ENCODE measurements around the gene PRKCE.
"Not testable (repeated sequence)": the region's sequence is repeated elsewhere in the genome, so short reads cannot be mapped to it uniquely, and the experiment has no call there.

The PRKCE gene

DNA sequence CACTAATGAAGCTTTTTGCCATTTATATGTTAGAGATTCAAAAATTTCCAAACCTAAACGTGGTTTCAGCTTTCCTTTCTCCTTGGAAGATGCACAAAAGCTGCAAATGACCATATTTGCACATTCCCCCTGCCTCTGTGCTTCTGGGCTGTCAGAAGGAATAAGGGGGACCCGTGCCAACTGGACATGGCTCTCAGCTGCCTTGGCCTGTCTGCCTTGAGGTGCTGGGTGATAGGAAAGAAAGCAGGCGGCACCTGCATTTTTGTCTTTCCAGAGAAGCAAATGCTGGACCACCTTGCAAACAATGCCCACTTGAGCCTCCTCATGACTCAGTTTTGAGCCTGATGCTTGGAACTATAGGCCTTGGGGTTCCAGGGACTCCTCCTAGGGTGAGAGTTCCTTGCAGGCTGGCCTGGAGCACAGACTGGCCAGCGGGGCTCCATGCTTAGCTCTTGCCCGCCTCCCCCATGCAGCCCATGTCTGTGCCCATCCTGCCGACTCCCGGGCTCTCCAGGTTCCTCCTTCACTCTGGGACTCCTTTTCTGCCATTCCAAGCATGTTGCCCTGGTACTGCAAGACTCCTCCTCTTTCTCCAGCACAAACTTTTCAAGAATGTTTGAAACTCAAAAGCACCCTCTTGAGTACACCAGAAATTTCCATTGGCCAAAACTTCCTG is 536.7 kb downstream of the PRKCE start:
- no peak overlapping the region for H3K4me3 ChIP-seq (ENCODE audit: low read length)
- no peak for TF ChIP-seq ZNF274 (IDR thresholded peaks at IDR 0.05; ENCODE audit: low read depth, low read length)

DNA sequence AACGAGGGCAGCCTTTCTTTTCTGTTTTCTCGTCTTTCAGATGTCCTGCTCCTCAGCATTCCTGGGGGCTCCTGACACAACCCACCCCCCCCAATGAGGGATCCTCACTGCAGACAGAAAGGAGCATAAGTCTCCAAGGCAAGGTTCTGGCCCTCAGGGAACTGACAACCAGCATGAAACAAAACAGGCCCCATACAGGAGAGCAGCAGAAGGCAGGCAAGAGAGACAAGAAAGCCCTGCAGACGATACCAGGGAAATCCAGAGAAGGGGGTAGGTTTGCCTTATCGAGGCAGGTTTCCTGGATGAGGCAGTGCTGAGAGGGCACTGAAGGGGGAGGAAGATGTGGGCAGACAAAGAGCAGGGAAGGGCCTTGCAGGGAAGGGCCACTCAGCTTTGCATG is 541.9 kb downstream of the PRKCE start:
- no peak for TF ChIP-seq ZNF274 (IDR thresholded peaks at IDR 0.05; ENCODE audit: low read depth, low read length)

GRCh38 chr2:46193855-46194254 is 542.4 kb downstream of the PRKCE start:
- TF ChIP-seq ZNF274 (IDR thresholded peaks at IDR 0.05; ENCODE audit: low read depth, low read length) = no peak
- no peak overlapping the region for H3K4me3 ChIP-seq (ENCODE audit: low read length)

More for the DNA sequence above, 541.9 kb downstream of the PRKCE start:
- no peak overlapping the region for H3K4me3 ChIP-seq (ENCODE audit: low read length)

DNA sequence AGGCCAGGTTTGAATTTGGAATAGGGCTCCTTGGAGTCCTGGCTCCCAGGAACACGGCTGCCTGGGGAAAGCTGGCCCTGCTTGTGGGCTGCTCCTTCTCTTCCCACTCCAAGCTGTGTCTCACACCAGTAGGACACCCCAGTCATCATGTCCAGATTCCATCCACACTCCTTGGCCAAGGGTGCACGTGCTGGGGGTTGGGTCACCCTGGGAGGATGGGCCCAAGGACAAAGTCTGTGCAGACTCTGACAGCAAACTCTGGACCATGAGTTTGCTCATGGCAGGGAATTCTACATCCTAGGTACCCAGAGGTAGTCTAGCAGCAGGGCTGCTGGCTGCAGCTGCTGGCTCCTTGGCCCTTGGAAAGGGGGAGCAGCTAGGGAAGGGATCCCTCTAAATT is 543.4 kb downstream of the PRKCE start:
- TF ChIP-seq ZNF274 (IDR thresholded peaks at IDR 0.05; ENCODE audit: low read depth, low read length) = no peak

DNA sequence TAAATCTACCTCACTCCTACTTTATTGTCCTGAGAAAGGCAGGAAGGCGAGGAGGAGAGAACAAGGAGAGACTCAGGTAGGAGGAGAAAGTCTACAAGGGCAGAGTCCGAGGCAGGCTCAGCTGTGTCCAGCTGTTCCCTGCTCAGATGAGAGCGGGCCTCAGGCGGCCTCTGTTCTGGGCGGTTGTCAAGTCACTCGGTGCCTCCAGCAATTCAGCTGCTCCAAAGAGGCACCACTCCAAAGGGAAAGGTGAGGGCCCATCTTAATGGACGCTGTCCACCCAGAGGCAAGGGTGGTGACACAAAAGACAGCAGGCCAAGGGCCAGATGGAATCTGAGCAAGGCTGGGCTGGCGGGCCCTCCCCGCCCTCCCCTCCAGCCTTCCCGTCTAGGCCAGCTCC is 544.3 kb downstream of the PRKCE start:
- no peak for TF ChIP-seq ZNF274 (IDR thresholded peaks at IDR 0.05; ENCODE audit: low read depth, low read length)
- no peak overlapping the region for H3K4me3 ChIP-seq (ENCODE audit: low read length)

More for the DNA sequence above, 543.4 kb downstream of the PRKCE start:
- no peak overlapping the region for H3K4me3 ChIP-seq (ENCODE audit: low read length)

DNA sequence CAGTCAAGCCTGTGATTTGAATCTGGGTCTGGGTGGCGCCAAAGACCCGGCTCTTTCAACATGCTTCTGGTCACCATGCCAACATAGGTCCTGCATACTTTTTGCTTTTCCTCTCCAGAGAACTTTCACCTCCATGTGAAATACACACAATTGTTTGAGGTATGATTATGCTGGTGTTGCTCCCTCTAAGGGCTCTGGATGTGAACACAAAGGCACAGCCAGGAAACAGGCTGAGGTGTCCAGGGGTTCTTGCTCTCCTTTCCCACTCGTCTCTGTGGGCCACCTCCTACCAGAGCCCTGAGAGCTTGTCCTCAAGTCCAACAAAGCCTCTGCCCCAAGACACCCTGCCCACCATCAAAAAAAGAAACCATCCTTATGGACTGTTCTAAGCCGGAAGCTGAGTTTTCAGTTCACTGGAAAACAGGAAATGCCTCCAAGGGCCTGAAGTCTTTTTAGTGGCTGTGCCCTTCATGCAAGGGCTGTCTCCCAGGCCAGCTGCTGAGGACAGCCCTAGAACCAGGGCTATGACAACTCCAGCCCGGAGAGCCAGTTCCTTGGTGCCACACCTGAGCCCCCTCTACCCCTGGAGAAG is 545.5 kb downstream of the PRKCE start:
- no peak overlapping the region for H3K4me3 ChIP-seq (ENCODE audit: low read length)
- no peak for TF ChIP-seq ZNF274 (IDR thresholded peaks at IDR 0.05; ENCODE audit: low read depth, low read length)

- no peak for TF ChIP-seq ZNF274 (IDR thresholded peaks at IDR 0.05; ENCODE audit: low read depth, low read length)
- H3K4me3 ChIP-seq (ENCODE audit: low read length) = no peak overlapping the region
These were observed 546.2 kb downstream of the PRKCE start for GRCh38 chr2:46197672-46198071.

DNA sequence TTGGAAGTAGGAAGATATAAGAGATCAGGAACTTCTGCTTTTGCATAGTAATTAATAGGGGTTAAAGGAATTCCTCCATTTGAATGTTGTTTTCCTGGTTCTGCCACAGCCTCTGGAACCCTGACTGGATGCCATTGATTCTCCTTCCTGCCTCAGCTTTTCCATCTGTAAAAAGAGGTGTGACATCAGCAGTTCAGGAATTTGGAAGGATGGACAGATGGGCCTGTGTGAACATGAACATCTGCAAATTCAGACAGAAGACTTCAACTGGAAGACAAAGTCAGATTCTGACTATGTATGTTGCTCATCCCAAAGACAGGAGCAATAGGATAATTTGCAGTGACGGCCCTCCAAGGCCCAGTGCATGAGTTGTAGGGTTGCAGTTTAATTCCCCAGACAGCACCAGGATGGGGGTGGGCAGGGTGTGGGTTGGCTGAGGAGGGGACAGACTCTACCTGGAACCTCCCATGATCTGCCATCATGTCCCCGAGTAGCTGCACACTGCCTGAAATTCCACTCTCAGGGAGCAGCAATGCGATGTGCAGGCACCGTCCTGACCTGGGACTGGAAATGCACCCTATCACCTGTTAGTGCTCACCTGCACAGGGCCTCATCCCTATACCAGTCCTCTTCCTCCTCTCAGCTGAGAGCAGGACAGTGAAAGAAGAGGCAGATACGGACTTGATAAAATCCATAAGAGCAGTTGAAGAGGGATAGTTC is 546.8 kb downstream of the PRKCE start:
- no peak for TF ChIP-seq ZNF274 (IDR thresholded peaks at IDR 0.05; ENCODE audit: low read depth, low read length)

GRCh38 chr2:46198966-46199365 is 547.5 kb downstream of the PRKCE start:
- TF ChIP-seq ZNF274 (IDR thresholded peaks at IDR 0.05; ENCODE audit: low read depth, low read length) = no peak
- H3K4me3 ChIP-seq (ENCODE audit: low read length) = no peak overlapping the region

More for the DNA sequence above, 546.8 kb downstream of the PRKCE start:
- H3K4me3 ChIP-seq (ENCODE audit: low read length) = no peak overlapping the region

DNA sequence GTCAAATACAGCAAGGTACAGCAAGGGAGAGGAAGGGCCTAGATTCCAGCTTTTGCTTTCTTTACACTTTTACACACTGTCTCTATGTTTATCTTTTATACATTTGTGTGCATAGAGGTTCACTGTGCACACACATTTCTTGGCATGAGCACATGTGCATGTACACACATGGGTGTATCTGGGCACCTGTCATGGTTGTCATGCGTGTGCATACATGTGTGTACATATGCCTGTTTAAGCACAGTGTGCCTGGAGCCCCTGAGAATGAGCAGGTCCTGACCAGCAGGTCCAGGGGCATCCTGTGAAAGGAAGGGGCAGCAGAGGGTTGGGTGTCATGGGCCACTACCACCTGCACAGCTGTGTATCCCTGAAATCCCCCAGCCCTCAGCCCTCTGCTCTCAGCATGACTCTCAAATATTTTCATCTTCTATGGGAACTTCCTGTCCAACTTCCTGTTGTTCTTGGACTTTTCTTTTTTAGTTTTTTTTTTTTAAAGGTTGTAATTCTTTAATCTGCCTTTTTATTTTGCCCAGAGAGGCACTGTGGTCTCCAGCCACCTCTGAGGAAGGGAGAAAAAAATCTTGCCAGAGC is 548.7 kb downstream of the PRKCE start:
- H3K4me3 ChIP-seq (ENCODE audit: low read length) = no peak overlapping the region
- no peak for TF ChIP-seq ZNF274 (IDR thresholded peaks at IDR 0.05; ENCODE audit: low read depth, low read length)

DNA sequence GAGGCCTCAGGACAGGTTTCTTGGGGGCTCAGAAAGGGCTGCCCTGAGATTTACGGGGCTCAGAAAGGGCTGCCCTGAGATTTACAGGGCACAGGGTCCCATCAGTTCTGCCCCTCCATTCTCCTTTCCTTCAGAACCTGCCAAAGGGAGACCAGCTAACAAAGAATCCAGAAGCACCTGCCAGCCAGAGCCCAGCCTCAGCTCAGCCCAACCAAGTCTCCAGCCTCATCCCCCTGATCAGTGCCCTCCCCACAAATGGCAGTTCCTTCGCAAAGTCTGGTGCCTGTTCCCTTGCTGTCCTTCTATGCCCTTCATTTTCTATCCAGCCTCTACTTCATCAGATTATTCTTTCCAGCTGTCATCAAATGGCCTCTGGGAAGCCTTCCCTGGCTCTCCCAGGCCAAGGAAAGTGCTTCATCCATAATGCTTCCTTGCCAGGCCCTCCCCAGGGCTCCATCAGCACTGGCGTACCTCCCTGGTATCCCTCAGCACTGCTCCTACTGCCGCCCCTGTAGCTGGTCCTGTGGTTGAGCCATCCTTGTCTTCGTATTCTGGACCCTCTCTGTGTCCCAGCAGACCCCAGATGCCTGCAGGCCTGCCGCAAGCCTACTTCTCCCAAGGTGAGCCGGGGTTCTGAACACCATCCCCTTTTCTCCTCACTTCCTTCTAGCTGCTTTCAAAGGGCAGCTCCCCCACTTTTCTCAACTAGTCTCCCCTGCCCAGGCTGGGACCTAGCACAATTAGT is 549.6 kb downstream of the PRKCE start:
- TF ChIP-seq ZNF274 (IDR thresholded peaks at IDR 0.05; ENCODE audit: low read depth, low read length) = no peak
- no peak overlapping the region for H3K4me3 ChIP-seq (ENCODE audit: low read length)

DNA sequence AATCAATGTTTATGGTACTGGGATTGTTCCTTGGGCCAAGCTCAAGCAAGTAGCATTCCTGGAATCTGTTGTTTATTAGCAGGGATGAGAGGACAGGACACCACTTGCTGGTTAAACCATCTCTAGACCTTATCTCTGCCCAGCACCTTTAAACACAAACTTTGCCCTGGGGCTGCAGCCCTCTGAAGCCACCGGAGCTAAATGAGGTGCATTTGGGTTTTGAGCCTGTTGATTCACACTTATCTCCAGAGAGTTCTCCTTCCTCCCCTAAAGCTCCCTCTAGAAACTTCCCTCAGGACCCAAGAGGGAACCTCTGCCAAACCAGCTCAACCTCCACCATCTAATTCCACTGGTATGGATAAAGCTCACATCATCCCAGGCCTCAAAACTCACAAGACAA is 551.0 kb downstream of the PRKCE start:
- no peak overlapping the region for H3K4me3 ChIP-seq (ENCODE audit: low read length)
- no peak for TF ChIP-seq ZNF274 (IDR thresholded peaks at IDR 0.05; ENCODE audit: low read depth, low read length)

DNA sequence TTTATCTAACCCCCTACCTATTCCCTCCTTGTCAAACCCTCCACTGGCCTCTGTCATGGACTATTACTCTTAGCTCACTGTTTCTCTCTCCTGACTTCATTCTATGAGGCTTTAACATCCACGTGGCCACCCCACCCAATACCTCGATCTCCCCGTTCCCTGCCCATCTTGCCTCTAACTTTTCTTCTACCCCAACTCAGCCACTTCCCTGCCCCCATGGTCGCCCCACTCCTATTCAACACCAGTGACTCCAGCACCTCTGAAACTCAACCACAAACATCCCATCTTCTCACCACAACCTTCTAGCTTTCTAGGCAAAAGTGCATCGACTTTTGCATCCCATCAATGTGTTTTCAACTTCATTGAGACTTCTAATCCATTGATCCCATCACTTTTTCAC is 551.5 kb downstream of the PRKCE start:
- H3K4me3 ChIP-seq (ENCODE audit: low read length) = no peak overlapping the region
- TF ChIP-seq ZNF274 (IDR thresholded peaks at IDR 0.05; ENCODE audit: low read depth, low read length) = no peak

- H3K4me3 ChIP-seq (ENCODE audit: low read length) = not testable (repeated sequence)
These were observed 552.2 kb downstream of the PRKCE start for GRCh38 chr2:46203636-46204035.

Measured in GM08714 (cell line).